Keratinocyte (primary cell): ENCODE measurements around the gene ZBTB1. TPM values are rescaled to one million over a fixed set of nuclear protein-coding genes. Genes with fewer than 3 reads are reported as not detected.
"Not testable (repeated sequence)": the region's sequence is repeated elsewhere in the genome, so short reads cannot be mapped to it uniquely, and the experiment has no call there.

Experiments
- DNase-seq: peaks from one replicate; pipeline ENCODE4 v3.0.0-alpha.2; 2011; ENCODE audit warnings: low read depth, missing footprints, low spot score
- FAIRE-seq: peaks from 2 replicates; lab custom pipeline; 2011; peaks lifted over from hg19 to GRCh38; lab: Jason Lieb, UNC
- H2AFZ ChIP-seq: 2 replicates; pipeline ENCODE4 v1.6.0; 2012; ENCODE audit warnings: low read length, control low read depth, inconsistent platforms; ENCODE audit not compliant: control insufficient read depth
- H3K27ac ChIP-seq: 2 replicates; pipeline ENCODE4 v1.5.1; 2011; ENCODE audit warnings: low read length; ENCODE audit not compliant: control insufficient read depth, insufficient read depth
- H3K27me3 ChIP-seq: 3 replicates; pipeline ENCODE4 v1.6.0; 2011; ENCODE audit warnings: low read length; ENCODE audit not compliant: control insufficient read depth, insufficient read depth; ENCODE audit errors: extremely low read depth
- H3K36me3 ChIP-seq, 2 experiments: 2 replicates in 1 of 2; 3 replicates in 1 of 2; pipeline ENCODE4 v1.5.1; 2011; ENCODE audit warnings: low read length in 2 of 2, mild to moderate bottlenecking in 1 of 2; ENCODE audit not compliant: control insufficient read depth in 2 of 2, insufficient read depth in 2 of 2; ENCODE audit errors: extremely low read depth in 1 of 2
- H3K4me1 ChIP-seq: 3 replicates; pipeline ENCODE4 v1.5.1; 2011; ENCODE audit warnings: low read length; ENCODE audit not compliant: control insufficient read depth, insufficient read depth; ENCODE audit errors: extremely low read depth
- H3K4me2 ChIP-seq: 3 replicates; pipeline ENCODE4 v1.6.0; 2011; ENCODE audit warnings: low read depth, low read length; ENCODE audit not compliant: control insufficient read depth, insufficient read depth; ENCODE audit errors: extremely low read depth
- H3K4me3 ChIP-seq, 3 experiments: fragments of 200-600 bp in 1 of 3; sonication (generic) in 1 of 3; 2 replicates in 2 of 3; 3 replicates in 1 of 3; pipeline ENCODE4 v1.5.1; 2011 to 2016; ENCODE audit warnings: low read length in 3 of 3, mild to moderate bottlenecking in 3 of 3, control low read depth in 2 of 3, inconsistent platforms in 1 of 3, low read depth in 1 of 3, mixed read lengths in 1 of 3, mixed run types in 1 of 3, moderate library complexity in 1 of 3; ENCODE audit not compliant: control insufficient read depth in 2 of 3, insufficient read depth in 2 of 3; ENCODE audit errors: extremely low read depth in 1 of 3
- H3K79me2 ChIP-seq: 2 replicates; pipeline ENCODE4 v1.6.0; 2012; ENCODE audit warnings: low read length; ENCODE audit not compliant: control insufficient read depth, insufficient read depth
- H3K9ac ChIP-seq: 3 replicates; pipeline ENCODE4 v1.6.0; 2011; ENCODE audit warnings: low read length; ENCODE audit not compliant: control insufficient read depth, insufficient read depth; ENCODE audit errors: extremely low read depth
- H3K9me1 ChIP-seq: 3 replicates; pipeline ENCODE4 v1.6.0; 2011; ENCODE audit warnings: low read length; ENCODE audit not compliant: control insufficient read depth, insufficient read depth; ENCODE audit errors: extremely low read depth
- H3K9me3 ChIP-seq: 2 replicates; pipeline ENCODE4 v1.5.1; 2012; ENCODE audit warnings: low read depth, low read length; ENCODE audit not compliant: control insufficient read depth
- H4K20me1 ChIP-seq: 3 replicates; pipeline ENCODE4 v1.6.0; 2011; ENCODE audit warnings: low read length; ENCODE audit not compliant: control insufficient read depth, insufficient read depth; ENCODE audit errors: extremely low read depth
- EZH2 ChIP-seq: IDR thresholded peaks from one replicate; pipeline ENCODE4 v1.6.1; 2012; ENCODE audit warnings: inconsistent platforms, mild to moderate bottlenecking, low read length, moderate library complexity
- dilution Hi-C: fragments of 300-500 bp; cut with MboI; formaldehyde crosslinking; loops from one replicate; pipeline ENCODE4 v1.7.0; 2020; ENCODE audit warnings: low sequenced_read_pairs; ENCODE audit not compliant: extremely low pct_ligation_motif_present
- polyA plus RNA-seq, 5 experiments: library from polyadenylated mRNA; depleted of rRNA in 3 of 5; stranded (reverse) in 3 of 5; stranded (forward) in 1 of 5; unstranded in 1 of 5; fragments of >200 nt; gene quantifications; 1 replicate in 1 of 5; 2 replicates in 3 of 5; 3 replicates in 1 of 5; pipeline versions ENCODE4 v1.2.1 to v1.2.3, GENCODE V29; 2011 to 2012; ENCODE audit warnings: missing spikeins in 2 of 5, low read depth in 1 of 5, low replicate concordance in 1 of 5
- TF ChIP-seq, protein P1 (sequence below), 3 experiments: IDR thresholded peaks in 1 of 3; conservative IDR thresholded peaks in 1 of 3; optimal IDR thresholded peaks in 1 of 3; 2 replicates in 2 of 3; 3 replicates in 1 of 3; pipeline versions ENCODE3 to v1.5.1; 2011; ENCODE audit warnings: low read length in 3 of 3, mild to moderate bottlenecking in 3 of 3, moderate library complexity in 2 of 3, control low read depth in 1 of 3, inconsistent platforms in 1 of 3; ENCODE audit not compliant: insufficient read depth in 2 of 3; ENCODE audit errors: extremely low read depth in 1 of 3

Gene ZBTB1
- polyA plus RNA-seq, 1 donor (not counting 4 experiments of a cell fraction or from before 2014, with no cell fraction given): 40.7 TPM

DNA sequence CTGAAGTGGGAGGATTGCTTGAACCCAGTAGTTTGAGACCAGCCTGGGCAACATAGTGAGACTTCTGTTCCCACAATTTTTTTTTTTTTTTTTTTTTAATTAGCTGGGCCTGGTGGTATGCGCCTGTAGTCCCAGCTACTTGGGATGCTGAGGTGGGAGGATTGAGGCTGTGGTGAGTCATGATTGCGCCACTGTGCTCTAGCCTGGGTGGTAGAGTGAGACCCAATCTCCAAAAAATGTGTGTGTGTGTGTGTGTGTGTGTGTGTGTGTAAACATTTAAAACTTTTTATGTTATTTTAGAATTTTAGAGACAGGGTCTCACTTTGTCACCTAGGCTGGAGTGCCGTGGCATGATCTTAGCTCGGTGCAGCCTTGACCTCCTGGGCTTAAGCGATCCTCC lies 52.0 kb downstream of the ZBTB1 start:
- Histone ChIP-seq H3K9me3 (no peaks in the 10 kb centered on the region), H3K27ac (no peak overlapping the region), H3K4me3 (no peak overlapping the region), H3K79me2 (no peaks in the 10 kb centered on the region), H2AFZ (no peak overlapping the region), H3K4me2 (no peak overlapping the region), H3K9me1 (no peaks in the 10 kb centered on the region), H3K36me3 (no peaks in the 10 kb centered on the region), H3K4me1 (no peaks in the 10 kb centered on the region), H3K9ac (no peak overlapping the region), H3K27me3 (no peaks in the 10 kb centered on the region), H4K20me1 (no peaks in the 10 kb centered on the region)
- dilution Hi-C loops: no loop called here
- DNase-seq (no peak), FAIRE-seq (no peak)
- no peak for TF ChIP-seq EZH2
- TF ChIP-seq, protein P1, sequence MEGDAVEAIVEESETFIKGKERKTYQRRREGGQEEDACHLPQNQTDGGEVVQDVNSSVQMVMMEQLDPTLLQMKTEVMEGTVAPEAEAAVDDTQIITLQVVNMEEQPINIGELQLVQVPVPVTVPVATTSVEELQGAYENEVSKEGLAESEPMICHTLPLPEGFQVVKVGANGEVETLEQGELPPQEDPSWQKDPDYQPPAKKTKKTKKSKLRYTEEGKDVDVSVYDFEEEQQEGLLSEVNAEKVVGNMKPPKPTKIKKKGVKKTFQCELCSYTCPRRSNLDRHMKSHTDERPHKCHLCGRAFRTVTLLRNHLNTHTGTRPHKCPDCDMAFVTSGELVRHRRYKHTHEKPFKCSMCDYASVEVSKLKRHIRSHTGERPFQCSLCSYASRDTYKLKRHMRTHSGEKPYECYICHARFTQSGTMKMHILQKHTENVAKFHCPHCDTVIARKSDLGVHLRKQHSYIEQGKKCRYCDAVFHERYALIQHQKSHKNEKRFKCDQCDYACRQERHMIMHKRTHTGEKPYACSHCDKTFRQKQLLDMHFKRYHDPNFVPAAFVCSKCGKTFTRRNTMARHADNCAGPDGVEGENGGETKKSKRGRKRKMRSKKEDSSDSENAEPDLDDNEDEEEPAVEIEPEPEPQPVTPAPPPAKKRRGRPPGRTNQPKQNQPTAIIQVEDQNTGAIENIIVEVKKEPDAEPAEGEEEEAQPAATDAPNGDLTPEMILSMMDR (optimal IDR thresholded peaks at IDR 0.05 in 1 of 3, IDR thresholded peaks at IDR 0.05 in 1 of 3, conservative IDR thresholded peaks at IDR 0.05 in 1 of 3; ENCODE audit: extremely low read depth in 1 of 3, insufficient read depth in 2 of 3, low read length in 3 of 3): no peak

DNA sequence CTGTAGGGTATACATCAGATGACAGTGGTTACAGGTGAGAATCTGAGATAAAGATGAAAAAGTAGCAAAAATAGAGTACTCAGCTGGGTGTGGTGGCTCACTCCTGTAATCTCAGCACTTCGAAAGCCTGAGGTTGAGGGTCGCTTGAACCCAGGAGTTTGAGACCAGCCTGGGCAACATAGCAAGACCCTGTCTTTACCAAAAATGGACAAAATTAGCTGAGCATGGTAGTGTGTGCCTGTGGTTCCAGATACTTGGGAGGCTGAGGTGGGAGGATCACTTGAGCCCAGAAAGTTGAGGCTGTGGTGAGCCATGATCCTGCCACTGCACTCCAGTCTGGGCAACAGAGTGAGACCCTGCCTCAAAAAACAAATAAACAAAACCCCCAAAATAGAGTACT lies 53.6 kb downstream of the ZBTB1 start:
- H2AFZ ChIP-seq, H4K20me1 ChIP-seq, H3K36me3 ChIP-seq, FAIRE-seq, DNase-seq, H3K9me3 ChIP-seq, dilution Hi-C loops, H3K27ac ChIP-seq, H3K9ac ChIP-seq, H3K27me3 ChIP-seq, H3K79me2 ChIP-seq, H3K4me3 ChIP-seq, H3K9me1 ChIP-seq, H3K4me2 ChIP-seq, H3K4me1 ChIP-seq: not testable (repeated sequence)

DNA sequence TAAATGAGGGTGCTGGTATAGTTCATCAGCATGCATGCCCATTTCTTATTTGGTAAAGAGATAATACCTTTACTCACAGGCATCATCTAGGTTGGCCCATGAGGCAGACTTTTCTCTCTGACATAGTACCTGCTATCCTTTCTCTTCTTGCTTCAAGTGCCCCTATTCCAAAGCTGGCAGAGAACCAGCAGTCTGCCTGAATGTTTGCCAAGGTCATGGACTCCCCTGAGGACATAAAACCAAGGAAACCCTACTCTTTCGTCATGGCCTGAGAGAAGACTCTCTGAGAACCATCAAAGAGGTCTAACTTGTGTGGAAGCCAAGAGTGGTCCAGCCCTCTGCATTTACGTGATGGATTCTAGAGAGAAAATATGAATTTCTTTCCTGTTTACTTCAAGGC lies 57.1 kb downstream of the ZBTB1 start:
- no peaks in the 10 kb centered on the region for H3K9me3 ChIP-seq
- no peak overlapping the region for H3K27ac ChIP-seq
- no peaks in the 10 kb centered on the region for H3K9me1 ChIP-seq
- dilution Hi-C loops: no loop called here
- H3K4me2 ChIP-seq: no peak overlapping the region
- H3K36me3 ChIP-seq: no peaks in the 10 kb centered on the region
- H3K4me3 ChIP-seq: no peak overlapping the region
- H3K9ac ChIP-seq: no peak overlapping the region
- no peak for TF ChIP-seq EZH2
- TF ChIP-seq, protein P1 (optimal IDR thresholded peaks at IDR 0.05 in 1 of 3, IDR thresholded peaks at IDR 0.05 in 1 of 3, conservative IDR thresholded peaks at IDR 0.05 in 1 of 3; ENCODE audit: extremely low read depth in 1 of 3, insufficient read depth in 2 of 3, low read length in 3 of 3): no peak
- DNase-seq (no peak), FAIRE-seq (no peak)
- H3K79me2 ChIP-seq: no peaks in the 10 kb centered on the region
- no peaks in the 10 kb centered on the region for H4K20me1 ChIP-seq
- H2AFZ ChIP-seq: no peak overlapping the region
- no peaks in the 10 kb centered on the region for H3K27me3 ChIP-seq
- no peaks in the 10 kb centered on the region for H3K4me1 ChIP-seq
